Vagina (tissue), 2 donors: ENCODE measurements around the gene NUTM2F.

Experiments used
- POLR2AphosphoS5 ChIP-seq, 2 donors: sonication (generic); formaldehyde crosslinking; IDR thresholded peaks; one replicate each; pipeline ENCODE4 v1.9.0; 2017; ENCODE audit warnings: antibody characterized with exemption in 2 of 2, mild to moderate bottlenecking in 2 of 2, low read depth in 1 of 2; ENCODE audit not compliant: insufficient read depth in 1 of 2
- TF ChIP-seq, protein P1 (sequence below), 3 experiments: fragments of 450-650 bp in 2 of 3; fragments of 200-600 bp in 1 of 3; sonication (generic) in 1 of 3; IDR thresholded peaks; one replicate each; pipeline ENCODE4 v1.5.1; 2017 to 2019; ENCODE audit warnings: antibody characterized with exemption in 3 of 3, mild to moderate bottlenecking in 2 of 3, moderate library complexity in 2 of 3

DNA sequence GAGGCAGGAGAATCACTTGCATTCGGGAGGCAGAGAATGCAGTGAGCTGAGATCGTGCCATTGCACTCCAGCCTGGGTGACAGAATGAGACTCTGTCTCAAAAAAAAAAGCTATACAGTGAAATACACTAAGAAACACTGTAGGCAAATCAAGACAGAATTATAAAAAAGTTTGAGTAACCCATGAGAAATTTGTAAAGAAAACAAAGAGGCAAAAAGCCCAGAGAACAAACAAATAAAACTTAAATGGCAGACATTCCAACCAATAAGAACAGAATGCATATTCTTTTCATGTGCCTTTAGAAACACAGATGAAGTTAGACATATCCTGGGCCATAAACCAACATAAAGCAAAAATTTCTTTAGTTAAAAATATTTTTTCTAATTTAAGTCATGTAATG is 38.8 kb downstream of the NUTM2F start:
- TF ChIP-seq, protein P1, sequence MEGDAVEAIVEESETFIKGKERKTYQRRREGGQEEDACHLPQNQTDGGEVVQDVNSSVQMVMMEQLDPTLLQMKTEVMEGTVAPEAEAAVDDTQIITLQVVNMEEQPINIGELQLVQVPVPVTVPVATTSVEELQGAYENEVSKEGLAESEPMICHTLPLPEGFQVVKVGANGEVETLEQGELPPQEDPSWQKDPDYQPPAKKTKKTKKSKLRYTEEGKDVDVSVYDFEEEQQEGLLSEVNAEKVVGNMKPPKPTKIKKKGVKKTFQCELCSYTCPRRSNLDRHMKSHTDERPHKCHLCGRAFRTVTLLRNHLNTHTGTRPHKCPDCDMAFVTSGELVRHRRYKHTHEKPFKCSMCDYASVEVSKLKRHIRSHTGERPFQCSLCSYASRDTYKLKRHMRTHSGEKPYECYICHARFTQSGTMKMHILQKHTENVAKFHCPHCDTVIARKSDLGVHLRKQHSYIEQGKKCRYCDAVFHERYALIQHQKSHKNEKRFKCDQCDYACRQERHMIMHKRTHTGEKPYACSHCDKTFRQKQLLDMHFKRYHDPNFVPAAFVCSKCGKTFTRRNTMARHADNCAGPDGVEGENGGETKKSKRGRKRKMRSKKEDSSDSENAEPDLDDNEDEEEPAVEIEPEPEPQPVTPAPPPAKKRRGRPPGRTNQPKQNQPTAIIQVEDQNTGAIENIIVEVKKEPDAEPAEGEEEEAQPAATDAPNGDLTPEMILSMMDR (IDR thresholded peaks at IDR 0.05): no peak
- TF ChIP-seq POLR2AphosphoS5 (IDR thresholded peaks at IDR 0.05; ENCODE audit: insufficient read depth in 1 of 2, low read depth in 1 of 2): no peak
